ENCODE data around the gene POU4F3. TPM values are rescaled to one million over a fixed set of nuclear protein-coding genes. Genes with fewer than 3 reads are reported as not detected.

Gene POU4F3
- total and polyA plus RNA-seq, 2 of the 4 experiments (the other 2 are of a cell fraction) = 0.02 TPM; not detected in 1

GRCh38 chr5:146345240-146345577, 6.6 kb downstream of the POU4F3 start:
- H4K5ac ChIP-seq (ENCODE audit: low read depth, low read length) = no peak overlapping the region
- intact Hi-C loops (cut with micrococcal nuclease) = no loop called here
- H2AK5ac ChIP-seq (ENCODE audit: low read depth, low read length) = no peak overlapping the region
- ATAC-seq (ENCODE audit: low read depth) (no peak), DNase-seq (no peak)
- no peak overlapping the region for H2AFZ ChIP-seq (replicated peaks; ENCODE audit: low read length, poor library complexity)
- H2BK5ac ChIP-seq (ENCODE audit: low read depth, low read length, poor library complexity, severe bottlenecking) = no peak overlapping the region
- no peak overlapping the region for H4K8ac ChIP-seq (ENCODE audit: low read depth in 2 of 2, low read length in 2 of 2)
- no peak overlapping the region for H2BK120ac ChIP-seq (ENCODE audit: low read depth, low read length)
- no peaks in the 10 kb centered on the region for H3K9me1 ChIP-seq (ENCODE audit: insufficient read depth, low read length)
- WGBS, 2 experiments (ENCODE audit: extremely low coverage in 2 of 2, insufficient read length in 1 of 2) = no CpG with 5 or more reads among the region's 12 CpGs
- no peaks in the 10 kb centered on the region; the same call in 1 of the 2 replicates for H3K9me3 ChIP-seq (ENCODE audit: control insufficient read depth, insufficient read depth, low read length)
- no peak overlapping the region for H4K91ac ChIP-seq (ENCODE audit: insufficient read depth, low read depth, low read length)
- H3K18ac ChIP-seq (ENCODE audit: low read depth, low read length) = no peak overlapping the region
- dilution Hi-C loops (cut with HindIII; ENCODE audit: low sequenced_read_pairs, unreplicated experiment) = no loop called here
- no peak overlapping the region for H3K27ac ChIP-seq (ENCODE audit: insufficient read depth, low read length)
- no peak overlapping the region for H3K14ac ChIP-seq (replicated peaks; ENCODE audit: low read depth, low read length)
- no peak overlapping the region for H2AK9ac ChIP-seq (replicated peaks; ENCODE audit: low read depth, low read length, poor library complexity)
- no peak overlapping the region for H3K4ac ChIP-seq (ENCODE audit: low read depth, low read length)
- H3K27me3 ChIP-seq (ENCODE audit: control insufficient read depth, insufficient read depth, low read length) = peaks cover 63% of the 10 kb centered on the region
- H3K4me3 ChIP-seq (ENCODE audit: insufficient read depth, low read depth, low read length) = no peak overlapping the region
- H3K4me1 ChIP-seq (ENCODE audit: control insufficient read depth, insufficient read depth, low read length) = no peaks in the 10 kb centered on the region
- H3K79me1 ChIP-seq (ENCODE audit: low read depth in 1 of 2, low read length in 2 of 2) = no peaks in the 10 kb centered on the region
- H4K20me1 ChIP-seq (ENCODE audit: insufficient read depth, low read length) = no peaks in the 10 kb centered on the region
- POLR2A ChIA-PET (ENCODE audit: unreplicated experiment) = no interaction called here
- no peak overlapping the region for H2BK15ac ChIP-seq (ENCODE audit: low read depth, low read length)
- no TSS peak for BruUV-seq (replicated peaks)
- no peak overlapping the region for H3K23ac ChIP-seq (ENCODE audit: low read depth, low read length)
- in situ Hi-C loops (cut with MboI; ENCODE audit: low sequenced_read_pairs) = no loop called here
- no peaks in the 10 kb centered on the region for H3K36me3 ChIP-seq (ENCODE audit: control insufficient read depth, insufficient read depth, low read length)
- no peak overlapping the region for H3K9ac ChIP-seq (ENCODE audit: low read depth, low read length)
- H2BK20ac ChIP-seq (ENCODE audit: low read depth, low read length) = no peak overlapping the region
- CTCF ChIA-PET = no interaction called here
- H3K56ac ChIP-seq (ENCODE audit: extremely low read depth, insufficient read depth, low read length) = no peak overlapping the region
- TF ChIP-seq BHLHE40 (IDR thresholded peaks at IDR 0.05; ENCODE audit: low read depth, low read length) (no peak), NFE2L2 (IDR thresholded peaks at IDR 0.05; ENCODE audit: low read depth, low read length) (no peak), CEBPB (IDR thresholded peaks at IDR 0.05; ENCODE audit: low read depth, low read length) (no peak), RCOR1 (IDR thresholded peaks at IDR 0.05; ENCODE audit: insufficient replicate concordance, low read length) (no peak), RAD21 (IDR thresholded peaks at IDR 0.05; ENCODE audit: low read length) (no peak), POLR2A (IDR thresholded peaks at IDR 0.05; ENCODE audit: low read depth, low read length) (no peak), ELK1 (IDR thresholded peaks at IDR 0.05; ENCODE audit: borderline replicate concordance, low read depth, low read length) (no peak), RFX5 (IDR thresholded peaks at IDR 0.05; ENCODE audit: low read depth, low read length) (no peak), MAFK (IDR thresholded peaks at IDR 0.05; ENCODE audit: low read depth, low read length) (no peak), USF2 (IDR thresholded peaks at IDR 0.05; ENCODE audit: low read depth, low read length) (no peak), SMC3 (IDR thresholded peaks at IDR 0.05; ENCODE audit: low read depth, low read length) (no peak), CHD1 (IDR thresholded peaks at IDR 0.05; ENCODE audit: low read depth, low read length) (no peak), MXI1 (IDR thresholded peaks at IDR 0.05; ENCODE audit: borderline replicate concordance, low read depth, low read length) (no peak), MAZ (IDR thresholded peaks at IDR 0.05; ENCODE audit: borderline replicate concordance, low read depth, low read length) (no peak), FOS (IDR thresholded peaks at IDR 0.05; ENCODE audit: low read depth, low read length) (no peak), CTCF (conservative IDR thresholded peaks at IDR 0.05; ENCODE audit: low read depth, low read length) (no peak)
- H3K4me2 ChIP-seq (ENCODE audit: low read depth, low read length) = no peak overlapping the region

Data from IMR-90 (cell line).